GM21737 (cell line): ENCODE data around the gene PBXIP1.

Experiments
- ATAC-seq: cut with Tn5 transposase; IDR thresholded peaks from one replicate; pipeline ENCODE4 v1.9.1; 2021; ENCODE audit warnings: mild to moderate bottlenecking, moderate library complexity; ENCODE audit not compliant: unreplicated experiment

PBXIP1 gene, protein sequence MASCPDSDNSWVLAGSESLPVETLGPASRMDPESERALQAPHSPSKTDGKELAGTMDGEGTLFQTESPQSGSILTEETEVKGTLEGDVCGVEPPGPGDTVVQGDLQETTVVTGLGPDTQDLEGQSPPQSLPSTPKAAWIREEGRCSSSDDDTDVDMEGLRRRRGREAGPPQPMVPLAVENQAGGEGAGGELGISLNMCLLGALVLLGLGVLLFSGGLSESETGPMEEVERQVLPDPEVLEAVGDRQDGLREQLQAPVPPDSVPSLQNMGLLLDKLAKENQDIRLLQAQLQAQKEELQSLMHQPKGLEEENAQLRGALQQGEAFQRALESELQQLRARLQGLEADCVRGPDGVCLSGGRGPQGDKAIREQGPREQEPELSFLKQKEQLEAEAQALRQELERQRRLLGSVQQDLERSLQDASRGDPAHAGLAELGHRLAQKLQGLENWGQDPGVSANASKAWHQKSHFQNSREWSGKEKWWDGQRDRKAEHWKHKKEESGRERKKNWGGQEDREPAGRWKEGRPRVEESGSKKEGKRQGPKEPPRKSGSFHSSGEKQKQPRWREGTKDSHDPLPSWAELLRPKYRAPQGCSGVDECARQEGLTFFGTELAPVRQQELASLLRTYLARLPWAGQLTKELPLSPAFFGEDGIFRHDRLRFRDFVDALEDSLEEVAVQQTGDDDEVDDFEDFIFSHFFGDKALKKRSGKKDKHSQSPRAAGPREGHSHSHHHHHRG

DNA sequence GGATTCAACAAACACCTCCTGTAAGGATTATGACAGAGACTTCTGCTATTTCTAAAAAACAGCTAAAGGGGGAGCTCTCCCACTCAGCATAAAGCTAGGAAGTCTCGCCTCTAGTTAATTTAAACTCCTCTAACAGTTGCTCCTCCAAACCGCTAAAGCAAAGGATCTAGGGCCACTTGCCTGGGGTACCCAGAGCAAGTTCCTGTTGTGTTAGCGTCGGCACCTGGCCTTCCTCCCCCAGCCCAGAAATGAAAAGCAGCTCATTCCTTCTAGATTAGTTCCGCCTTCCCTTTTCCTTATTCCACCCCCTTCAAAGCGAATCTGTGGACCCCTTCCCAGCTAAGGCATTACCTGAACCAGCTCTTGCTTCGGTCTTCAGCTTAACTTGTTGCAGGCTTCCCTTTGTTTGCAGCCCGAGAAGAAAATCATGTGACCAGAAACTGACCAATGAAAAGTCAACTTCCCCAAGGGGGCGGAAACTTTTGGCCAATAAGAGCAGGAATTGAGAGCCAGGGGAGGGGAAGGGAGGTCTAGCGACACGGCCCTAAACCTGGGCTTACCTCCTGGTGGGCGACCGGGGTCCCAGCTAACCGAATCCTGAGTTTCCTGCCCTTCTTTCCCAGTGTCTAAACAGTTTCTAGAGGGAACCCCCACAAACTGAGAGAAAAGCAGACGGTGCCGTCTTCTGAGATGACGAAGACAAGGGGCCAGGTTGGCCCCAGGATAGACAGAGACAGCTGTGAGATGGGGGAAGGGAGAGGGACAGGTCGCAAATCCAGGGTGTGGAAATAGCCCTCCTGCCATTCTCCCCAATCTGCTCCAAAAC lies at the start of gene PBXIP1:
TSS of gene PBXIP1 (minus strand) at position 382 of the 826 bp plus-strand sequence. CDS start 2,378 bp downstream, outside the sequence.
- peak; percentile 39 for ATAC-seq

DNA sequence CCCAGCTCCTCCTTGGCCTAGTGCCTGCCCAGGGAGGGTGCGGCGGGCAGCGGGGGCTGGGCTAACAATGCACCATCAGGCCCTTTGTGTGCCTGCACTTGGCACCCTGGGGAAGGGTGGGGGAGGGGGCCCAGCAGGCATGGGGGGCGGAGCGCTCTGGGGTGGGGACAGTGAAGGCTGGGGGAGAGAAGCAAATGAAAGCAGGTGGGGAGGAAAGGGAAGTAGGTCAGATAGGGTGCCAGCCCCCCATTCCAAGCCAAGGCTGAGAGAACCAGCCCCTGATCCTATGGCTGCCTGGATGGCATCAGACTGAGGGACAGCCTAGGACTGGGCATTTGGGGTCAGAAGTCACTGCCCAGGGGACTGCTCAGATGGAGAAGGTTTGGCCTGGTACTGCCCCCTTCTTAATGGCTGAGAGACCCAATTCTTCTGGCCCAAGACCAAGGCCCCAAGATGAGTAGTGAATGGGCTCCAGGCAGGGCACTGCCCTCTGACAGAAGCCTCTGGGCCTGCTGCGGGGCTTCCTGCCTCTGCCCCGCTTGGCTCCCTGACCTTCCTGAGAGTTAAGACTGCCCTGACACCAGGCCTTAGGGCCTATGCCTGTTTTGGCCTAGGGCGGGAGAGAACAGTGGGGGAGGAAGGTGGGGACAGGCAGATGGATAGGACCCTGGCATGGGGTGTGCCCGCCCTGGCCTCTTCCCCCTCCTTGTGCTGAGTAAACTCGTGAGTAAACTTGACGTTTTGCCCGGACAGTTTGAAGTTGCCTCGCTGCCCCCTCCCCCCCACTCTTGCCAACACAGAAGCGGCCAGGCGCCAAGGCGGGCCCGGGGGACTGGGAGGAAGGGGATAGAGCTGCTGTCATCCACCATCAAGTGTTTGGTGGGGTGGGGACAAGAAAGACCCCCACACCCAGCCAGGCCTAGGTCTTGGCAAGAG lies 49.4 kb upstream of the PBXIP1 start:
- ATAC-seq, result no peak

DNA sequence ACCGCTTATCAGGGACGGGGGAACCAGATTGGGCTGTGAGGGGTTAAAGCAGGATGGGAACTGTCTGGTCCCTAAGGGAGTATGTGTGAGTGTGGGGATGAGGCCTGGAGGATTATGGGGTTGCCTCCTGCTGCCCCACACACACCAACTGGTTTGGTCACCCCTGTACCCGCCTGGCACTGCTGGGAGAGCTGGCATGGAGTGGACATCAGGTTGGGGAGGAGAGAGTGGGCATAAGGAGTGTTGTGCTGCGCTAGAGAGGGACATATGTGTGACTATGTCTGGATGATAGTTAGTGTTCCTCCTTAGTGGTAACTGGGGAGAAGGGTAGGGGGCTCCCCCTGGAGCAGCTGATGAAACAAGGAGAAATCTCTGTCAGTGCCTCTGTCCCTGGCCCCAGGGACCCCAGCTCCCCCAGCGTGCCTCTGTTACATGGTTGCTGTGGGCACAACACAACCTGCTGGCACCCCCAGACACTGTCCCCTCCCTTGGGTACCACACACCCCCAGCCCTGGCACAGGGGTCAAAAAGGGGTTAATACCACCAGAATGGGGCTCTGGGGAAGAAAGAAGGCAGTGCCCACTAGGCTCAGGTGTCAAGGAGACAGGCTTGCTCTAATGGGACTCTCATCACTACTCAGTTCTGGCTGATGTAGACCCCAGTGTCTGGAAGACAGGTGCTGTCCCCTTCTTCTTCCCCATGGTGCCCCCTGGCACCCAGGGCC lies 48.6 kb upstream of the PBXIP1 start:
- no peak for ATAC-seq

DNA sequence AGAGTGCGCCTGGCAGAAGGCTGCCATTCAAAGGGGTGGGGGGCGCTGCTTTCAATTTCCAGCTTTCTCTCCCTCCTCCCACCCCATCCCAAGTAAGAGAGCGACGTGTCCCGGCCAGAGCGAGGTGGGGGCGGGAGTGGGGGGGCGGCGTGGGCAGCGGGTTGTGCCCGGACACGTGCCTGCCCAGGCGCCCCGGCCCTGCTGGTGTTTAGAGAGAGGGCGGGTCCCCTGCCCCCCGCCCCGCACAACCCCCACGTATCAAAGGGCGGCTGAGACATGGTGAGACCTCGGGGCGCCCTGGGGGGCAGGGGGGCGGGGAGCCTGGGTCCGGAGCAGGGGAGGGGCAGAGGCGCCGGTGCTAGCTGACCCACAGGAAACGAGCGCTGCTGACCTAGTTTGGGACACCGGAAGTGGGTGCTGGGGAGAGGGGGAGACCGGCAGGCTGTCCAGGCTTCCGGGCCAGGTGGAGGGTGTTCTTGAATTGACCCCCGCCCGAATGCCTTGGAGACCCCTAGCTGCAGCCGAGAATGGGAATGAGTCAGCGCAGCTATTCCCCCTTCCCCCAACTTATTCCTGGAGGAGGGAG lies 48.0 kb upstream of the PBXIP1 start:
- no peak for ATAC-seq

DNA sequence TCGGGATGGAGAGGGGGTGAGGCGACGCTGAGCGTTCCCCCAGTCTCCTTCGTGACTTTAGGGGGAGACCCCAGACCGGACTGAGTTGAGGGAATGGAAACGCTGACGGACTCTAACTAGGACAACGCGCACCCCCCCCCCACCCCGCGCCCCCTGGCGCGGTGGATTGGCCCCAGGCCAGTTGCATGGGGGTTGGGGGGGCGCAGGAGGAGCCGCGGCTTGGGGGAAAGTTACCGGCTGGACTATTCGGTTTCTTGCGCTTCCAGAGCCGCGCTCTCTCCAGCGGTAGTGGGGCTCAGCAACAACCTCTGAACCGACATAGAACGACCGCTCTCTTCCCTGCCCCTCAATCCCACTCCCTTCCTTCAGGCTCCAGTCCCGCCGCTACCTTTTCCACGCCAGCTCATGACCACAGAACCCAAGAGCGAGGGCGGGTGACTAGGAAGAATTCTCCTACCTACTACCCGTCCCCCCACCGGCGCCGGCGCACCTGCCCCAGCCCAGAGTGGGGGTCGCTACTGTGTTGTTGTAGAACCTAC lies 47.4 kb upstream of the PBXIP1 start:
- no peak for ATAC-seq

DNA sequence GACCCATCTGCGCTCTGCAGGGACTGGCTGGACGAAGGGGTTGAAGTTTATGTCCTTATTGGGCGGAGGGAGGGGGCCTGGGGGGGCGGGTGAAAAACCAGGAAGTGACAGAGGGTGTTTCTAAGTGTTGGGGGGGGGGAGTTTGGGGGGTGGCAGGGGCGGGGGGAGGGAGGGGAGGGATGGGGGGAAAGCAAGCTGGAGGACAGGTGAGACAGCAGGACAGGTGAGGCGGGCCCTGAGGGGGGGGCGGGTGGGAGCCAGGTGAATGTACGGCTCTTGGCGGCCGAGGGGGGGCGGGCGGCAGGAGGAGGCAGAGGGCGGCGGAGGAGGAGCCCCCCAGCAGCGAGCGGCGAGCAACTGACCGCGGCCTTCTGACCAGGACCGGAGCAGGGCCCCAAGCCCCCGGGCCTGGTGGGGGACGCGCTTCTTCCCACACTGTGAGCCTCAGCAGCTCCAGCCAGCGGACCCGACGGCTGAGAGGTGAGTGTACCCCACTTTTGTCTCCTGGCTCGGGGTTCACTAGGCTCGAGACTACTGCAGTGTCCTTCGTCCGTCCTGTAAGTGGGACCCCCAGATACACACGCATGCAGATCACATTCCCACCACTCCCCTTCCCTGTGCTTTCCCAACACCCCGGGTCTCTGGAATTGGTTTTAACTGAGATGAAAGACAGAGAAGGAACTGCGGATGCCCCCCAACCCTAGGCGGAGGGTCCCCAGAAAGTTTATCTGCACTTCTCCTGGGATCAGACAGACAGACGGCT lies 46.7 kb upstream of the PBXIP1 start, which contains the start of gene ZBTB7B:
TSS of gene ZBTB7B (plus strand) at position 339 of the 763 bp plus-strand sequence. CDS start 11,859 bp downstream, outside the sequence.
- ATAC-seq, result no peak

- peak; percentile 49 for ATAC-seq
These were observed 46.0 kb upstream of the PBXIP1 start for GRCh38 chr1:155001675-155002463.

- no peak for ATAC-seq
These were observed 45.5 kb upstream of the PBXIP1 start for GRCh38 chr1:155001425-155001674.

- peak; percentile 41 for ATAC-seq
These were observed 45.0 kb upstream of the PBXIP1 start for GRCh38 chr1:155000726-155001424.

GRCh38 chr1:155000411-155000725 lies 44.5 kb upstream of the PBXIP1 start:
- ATAC-seq, result no peak

DNA sequence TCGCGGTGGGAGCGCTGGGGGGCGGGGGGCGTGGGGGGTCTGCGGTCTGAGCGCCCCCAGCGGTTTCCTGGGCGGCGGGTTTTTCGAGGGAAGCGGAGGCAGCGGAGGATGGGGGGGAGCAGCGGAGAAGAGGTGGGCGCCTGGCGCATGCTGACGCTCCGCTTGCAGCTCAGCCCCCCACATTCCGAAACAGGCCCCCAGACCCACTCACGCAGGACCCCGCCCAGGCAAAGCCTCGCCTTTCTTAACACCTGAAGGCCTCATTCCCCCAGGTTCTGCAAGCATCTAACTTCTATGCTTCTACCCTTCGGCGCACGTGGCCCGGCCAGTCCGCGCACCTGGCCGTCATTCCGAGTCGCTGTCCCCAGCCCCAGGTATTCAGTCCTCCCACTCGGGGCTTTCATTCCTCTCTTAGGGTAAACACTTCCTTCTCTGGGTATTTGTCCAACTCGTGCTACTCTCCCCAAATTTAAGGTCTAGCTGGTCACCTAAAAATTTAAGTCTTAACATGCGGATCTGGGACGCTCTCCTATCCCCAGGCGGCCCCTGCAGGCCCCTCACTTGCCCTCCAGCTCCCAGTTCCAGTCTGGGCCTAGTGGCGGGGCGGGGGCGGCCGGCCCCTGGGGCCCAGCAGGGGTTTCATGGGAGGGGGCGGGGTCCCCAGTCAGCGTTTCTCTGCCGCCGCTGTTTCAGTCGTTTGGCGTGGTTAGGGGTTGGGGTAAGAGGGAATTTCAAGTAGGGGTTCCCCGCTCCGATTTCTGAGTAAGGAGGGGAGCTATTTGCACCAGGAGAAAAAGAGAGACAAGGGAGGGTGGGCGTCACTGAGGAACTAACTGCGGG lies 43.9 kb upstream of the PBXIP1 start:
- no peak for ATAC-seq

- no peak for ATAC-seq
These were observed 43.1 kb upstream of the PBXIP1 start for GRCh38 chr1:154998818-154999570.

- ATAC-seq, result no peak
These were observed 42.4 kb upstream of the PBXIP1 start for GRCh38 chr1:154998201-154998780.

GRCh38 chr1:154996966-154997701 lies 41.2 kb upstream of the PBXIP1 start:
- no peak for ATAC-seq
